ENCODE measurements around the gene FBXO9.

- TF ChIP-seq CTCF (IDR thresholded peaks at IDR 0.05; ENCODE audit: insufficient read depth, low read depth, low read length) (no peak), EZH2 (IDR thresholded peaks at IDR 0.05; ENCODE audit: insufficient read depth, low read length) (no peak)
Measured at GRCh38 chr6:53018446-53018845, 46.8 kb upstream of the FBXO9 start.
